Esophagus muscularis mucosa (tissue), 4 donors: ENCODE data around the gene CNKSR2. TPM values are rescaled to one million over a fixed set of nuclear protein-coding genes. Genes with fewer than 3 reads are reported as not detected.

Experiments used
- DNase-seq: peaks from one replicate; pipeline ENCODE4 v3.0.0-alpha.2; 2017; ENCODE audit errors: extremely low spot score
- H3K27ac ChIP-seq, 4 donors: fragments of 200-600 bp; sonication (generic); replicated peaks in 1 of 4; 1 replicate in 3 of 4; 2 replicates in 1 of 4; pipeline ENCODE4 v1.5.1; 2016 to 2019; ENCODE audit warnings: mild to moderate bottlenecking in 1 of 4
- H3K27me3 ChIP-seq, 4 donors: fragments of 200-600 bp; sonication (generic); one replicate each; pipeline versions ENCODE4 v1.5.1 to v1.6.0; 2016 to 2019
- H3K36me3 ChIP-seq, 4 donors: fragments of 200-600 bp; sonication (generic); one replicate each; pipeline ENCODE4 v1.5.1; 2016 to 2019
- H3K4me1 ChIP-seq, 4 donors: fragments of 200-600 bp; sonication (generic); one replicate each; pipeline ENCODE4 v1.5.1; 2016 to 2019
- H3K4me3 ChIP-seq, 4 donors: fragments of 200-600 bp; sonication (generic); 1 replicate in 2 of 4; 2 replicates in 2 of 4; pipeline ENCODE4 v1.5.1; 2016 to 2019; ENCODE audit warnings: mild to moderate bottlenecking in 4 of 4, moderate library complexity in 1 of 4
- H3K9me3 ChIP-seq, 4 donors: fragments of 200-600 bp; sonication (generic); 1 replicate in 3 of 4; 2 replicates in 1 of 4; pipeline ENCODE4 v1.5.1; 2016 to 2019
- CTCF ChIP-seq, 3 experiments: fragments of 200-600 bp in 2 of 3; fragments of 450-650 bp in 1 of 3; sonication (generic) in 2 of 3; IDR thresholded peaks; one replicate each; pipeline ENCODE4 v1.5.1; 2017 to 2019; ENCODE audit warnings: antibody characterized with exemption in 3 of 3, mild to moderate bottlenecking in 2 of 3, moderate library complexity in 1 of 3
- EP300 ChIP-seq: sonication (generic); formaldehyde crosslinking; IDR thresholded peaks from one replicate; pipeline ENCODE4 v1.6.1; 2017; ENCODE audit warnings: antibody characterized with exemption
- POLR2A ChIP-seq: fragments of 450-650 bp; IDR thresholded peaks from one replicate; pipeline ENCODE4 v1.6.1; 2017; ENCODE audit warnings: antibody characterized with exemption, moderate library complexity, mild to moderate bottlenecking, low read depth
- POLR2AphosphoS5 ChIP-seq, 2 donors: sonication (generic); formaldehyde crosslinking; IDR thresholded peaks; one replicate each; pipeline ENCODE4 v1.6.1; 2017; ENCODE audit warnings: antibody characterized with exemption in 2 of 2
- WGBS: methylation state at CpG from one replicate; pipeline ENCODE4 v1.1.5; 2018; 5-methylcytosine and 5-hydroxymethylcytosine counted together
- intact Hi-C: fragments of 100-400 bp; cut with DNase I; formaldehyde crosslinking; loops from one replicate; pipeline ENCODE4 v1.15.1; 2023
- total RNA-seq, 4 donors: library from RNA; depleted of rRNA; stranded (reverse); fragments of >200 nt; gene quantifications; one replicate each; pipeline versions ENCODE4 v1.1.0 to v1.2.1, GENCODE V29; 2016

CNKSR2 gene
- total RNA-seq, 4 donors from 2014 or later = 7.4 to 14.1 (median 9.6) TPM

- peaks cover 0 to 11% (median 0%) of the 10 kb centered on the region in 4 donors for H3K4me1 ChIP-seq
These were observed 20.6 kb downstream of the CNKSR2 start for GRCh38 chrX:21394792-21395191.

GRCh38 chrX:21398426-21398825 lies 24.2 kb downstream of the CNKSR2 start:
- Histone ChIP-seq H3K4me3 (no peak overlapping the region), H3K27me3 (no peaks in the 10 kb centered on the region), H3K9me3 (no peaks in the 10 kb centered on the region), H3K27ac (no peak overlapping the region), H3K36me3 (no peaks in the 10 kb centered on the region), H3K4me1 (peaks cover 0 to 5% (median 0%) of the 10 kb centered on the region in 4 donors)
- DNase-seq = no peak
- TF ChIP-seq POLR2A (no peak), POLR2AphosphoS5 (IDR thresholded peaks at IDR 0.05) (no peak), CTCF (IDR thresholded peaks at IDR 0.05) (no peak), EP300 (no peak)
- WGBS = 76% methylated on average over 3 of the region's 3 CpGs
- intact Hi-C loops = no loop called here

More at GRCh38 chrX:21394792-21395191, 20.6 kb downstream of the CNKSR2 start:
- H3K9me3 ChIP-seq = no peaks in the 10 kb centered on the region
- WGBS = 52% methylated on average over 1 of the region's 1 CpG
- no peaks in the 10 kb centered on the region for H3K27me3 ChIP-seq
- H3K36me3 ChIP-seq = no peaks in the 10 kb centered on the region
- intact Hi-C loops = no loop called here
- no peak overlapping the region for H3K4me3 ChIP-seq
- TF ChIP-seq EP300 (no peak), POLR2A (no peak), CTCF (IDR thresholded peaks at IDR 0.05) (no peak), POLR2AphosphoS5 (IDR thresholded peaks at IDR 0.05) (no peak)
- no peak for DNase-seq
- H3K27ac ChIP-seq = no peak overlapping the region

GRCh38 chrX:21400408-21401121 lies 26.3 kb downstream of the CNKSR2 start:
- H3K27ac ChIP-seq = no peak overlapping the region
- intact Hi-C loops = no loop called here
- WGBS = 78% methylated on average over 1 of the region's 1 CpG
- no peak for DNase-seq
- no peaks in the 10 kb centered on the region for H3K4me1 ChIP-seq
- H3K4me3 ChIP-seq = no peak overlapping the region
- no peaks in the 10 kb centered on the region for H3K9me3 ChIP-seq
- H3K27me3 ChIP-seq = no peaks in the 10 kb centered on the region
- TF ChIP-seq CTCF (IDR thresholded peaks at IDR 0.05) (no peak), POLR2A (no peak), POLR2AphosphoS5 (IDR thresholded peaks at IDR 0.05) (no peak), EP300 (no peak)
- H3K36me3 ChIP-seq = no peaks in the 10 kb centered on the region

GRCh38 chrX:21408307-21408706 lies 34.1 kb downstream of the CNKSR2 start:
- DNase-seq = no peak
- Histone ChIP-seq H3K36me3 (no peaks in the 10 kb centered on the region), H3K9me3 (no peaks in the 10 kb centered on the region), H3K4me3 (no peak overlapping the region), H3K4me1 (no peaks in the 10 kb centered on the region), H3K27me3 (no peaks in the 10 kb centered on the region), H3K27ac (no peak overlapping the region)
- WGBS = 26% methylated on average over 2 of the region's 2 CpGs
- intact Hi-C loops = no loop called here
- TF ChIP-seq CTCF (IDR thresholded peaks at IDR 0.05) (no peak), POLR2AphosphoS5 (IDR thresholded peaks at IDR 0.05) (no peak), EP300 (no peak), POLR2A (no peak)

- no peak overlapping the region for H3K27ac ChIP-seq
- TF ChIP-seq EP300 = no peak
- TF ChIP-seq POLR2A = no peak
- TF ChIP-seq CTCF (IDR thresholded peaks at IDR 0.05) = no peak
- no peak for TF ChIP-seq POLR2AphosphoS5 (IDR thresholded peaks at IDR 0.05)
- H3K4me3 ChIP-seq = no peak overlapping the region
- intact Hi-C loops = no loop called here
- no peaks in the 10 kb centered on the region for H3K36me3 ChIP-seq
- WGBS = 41% methylated on average over 1 of the region's 1 CpG
- no peaks in the 10 kb centered on the region for H3K27me3 ChIP-seq
- H3K4me1 ChIP-seq = no peaks in the 10 kb centered on the region
- DNase-seq = no peak
- no peaks in the 10 kb centered on the region for H3K9me3 ChIP-seq
These were observed 34.6 kb downstream of the CNKSR2 start for GRCh38 chrX:21408788-21409187.
